Activated CD4-positive, alpha-beta T cell treated with anti-CD3 and anti-CD28 coated beads, Interleukin-2, Interleukin-4, amounts not matched to agents 100 ng/mL and 50 ng/mL, durations not matched to agents 16 hours and 8 hours (primary cell): ENCODE results near the gene PLEKHA6.

Source experiments
- DNase-seq: peaks from one replicate; pipeline ENCODE4 v3.0.0-alpha.2; 2020; ENCODE audit warnings: low spot score

Gene PLEKHA6

GRCh38 chr1:204354579-204354978 is 5.2 kb downstream of the PLEKHA6 start:
- no peak for DNase-seq

DNA sequence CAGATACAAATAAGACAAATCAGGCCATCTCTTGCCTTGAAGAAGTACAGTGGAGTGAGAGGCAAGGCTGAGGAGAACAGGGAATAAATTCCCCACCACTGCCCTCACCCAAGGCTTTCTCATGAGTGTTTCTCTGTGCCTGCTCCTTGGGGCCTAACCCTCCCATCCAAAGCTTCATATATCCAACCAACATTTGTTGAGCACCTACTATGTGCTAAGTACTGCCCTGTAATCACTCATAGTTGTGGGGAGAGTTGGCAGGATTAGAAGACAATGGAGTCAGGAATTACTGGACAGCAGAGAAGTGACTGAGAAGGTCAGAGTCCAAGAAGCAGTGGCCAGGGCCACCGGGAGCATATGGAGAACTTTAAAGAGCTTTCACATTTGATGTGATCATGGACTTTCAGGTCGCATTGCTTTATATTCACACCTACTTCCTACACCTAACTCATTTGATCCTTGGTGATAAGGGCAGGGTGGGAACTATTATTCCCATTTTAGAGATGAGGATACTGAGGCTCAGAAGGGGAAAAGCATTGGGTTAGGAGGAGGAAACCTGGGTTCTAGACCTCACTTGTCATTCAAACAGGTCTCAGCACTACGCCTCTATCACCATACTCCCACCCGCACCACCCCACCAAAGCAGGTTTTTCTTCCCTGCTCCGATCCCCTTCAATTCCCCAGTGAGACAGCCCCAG is 6.4 kb downstream of the PLEKHA6 start:
- no peak for DNase-seq

GRCh38 chr1:204350857-204351573 is 8.7 kb downstream of the PLEKHA6 start:
- DNase-seq, result no peak

- DNase-seq, result no peak
Measured at GRCh38 chr1:204350312-204350711, 9.4 kb downstream of the PLEKHA6 start.

DNA sequence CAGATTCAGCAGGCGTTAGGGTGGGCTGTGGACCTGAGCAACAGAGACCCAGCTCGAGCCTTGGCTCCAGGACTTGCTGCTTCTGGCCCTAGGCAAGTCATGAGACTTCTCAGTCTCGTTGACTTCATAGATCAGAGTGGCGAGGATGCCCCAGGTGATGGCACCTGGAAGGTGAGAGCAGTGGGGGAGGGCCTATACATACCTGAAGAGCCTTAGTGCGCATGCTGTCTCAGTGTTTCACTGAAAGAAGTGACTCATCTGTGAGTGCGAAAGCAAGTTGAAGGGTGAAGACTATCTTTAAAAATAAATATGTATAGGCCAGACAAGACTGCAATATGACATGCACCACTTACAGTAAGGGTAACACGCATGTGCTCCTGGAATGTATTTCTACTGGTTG is 10.1 kb downstream of the PLEKHA6 start:
- no peak for DNase-seq

DNA sequence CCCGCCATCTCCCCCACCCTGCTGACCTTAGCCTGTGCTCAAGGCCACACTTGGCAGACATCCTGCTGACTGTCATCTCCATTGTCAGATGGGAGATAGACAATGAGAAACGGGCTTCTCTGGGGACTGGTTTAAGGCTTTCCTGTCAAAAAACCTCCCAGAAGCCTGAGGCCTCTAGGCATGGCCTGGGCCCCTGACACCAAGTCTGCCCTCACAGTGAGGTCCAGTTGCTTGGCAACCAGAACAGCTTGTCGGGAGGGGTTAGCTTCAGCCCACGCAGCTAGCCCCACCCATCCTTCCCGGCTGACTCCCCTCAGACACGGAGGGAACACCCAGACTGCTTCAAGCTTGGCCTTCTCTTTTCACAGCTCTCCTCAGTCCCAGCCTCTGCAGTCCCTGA is 11.0 kb downstream of the PLEKHA6 start:
- DNase-seq, result no peak

GRCh38 chr1:204348242-204348641 is 11.5 kb downstream of the PLEKHA6 start:
- no peak for DNase-seq

DNA sequence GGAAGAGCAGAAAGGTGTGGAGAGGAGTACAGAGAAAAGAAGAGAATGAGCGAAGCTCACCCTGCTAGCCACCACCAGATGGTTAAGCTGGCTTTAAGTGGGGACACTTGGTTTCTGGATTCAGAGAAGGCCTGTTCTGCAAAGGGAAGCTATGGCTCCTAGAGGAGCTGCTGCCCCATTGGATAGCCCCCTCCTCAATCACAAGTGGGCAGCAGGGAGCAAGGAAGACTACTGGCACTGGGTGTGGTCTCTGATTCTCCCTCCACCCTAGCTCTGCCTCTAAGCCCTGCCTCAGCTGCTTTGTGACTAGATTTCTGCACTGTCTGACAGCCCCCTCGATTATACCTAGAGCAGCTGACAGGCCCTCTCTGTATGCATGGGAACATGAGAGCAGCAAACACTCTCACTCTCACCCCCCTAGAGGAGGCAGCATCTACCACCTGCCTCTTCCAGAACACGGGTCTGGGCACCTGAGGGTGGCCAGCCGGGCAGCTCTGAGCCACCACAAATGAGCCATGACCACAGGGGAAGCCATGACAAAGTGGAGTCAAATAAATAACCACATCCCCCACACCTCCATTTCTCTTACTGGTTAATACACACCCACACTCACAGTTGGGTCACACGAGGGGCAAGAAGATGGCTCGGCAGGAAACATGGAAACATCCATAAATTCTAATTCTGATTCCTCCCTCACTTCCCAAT is 13.6 kb downstream of the PLEKHA6 start:
- no peak for DNase-seq

- DNase-seq, result no peak
Measured at GRCh38 chr1:204345438-204345841, 14.3 kb downstream of the PLEKHA6 start.

GRCh38 chr1:204344665-204345355 is 14.9 kb downstream of the PLEKHA6 start:
- no peak for DNase-seq

GRCh38 chr1:204343802-204344201 is 15.9 kb downstream of the PLEKHA6 start:
- no peak for DNase-seq

DNA sequence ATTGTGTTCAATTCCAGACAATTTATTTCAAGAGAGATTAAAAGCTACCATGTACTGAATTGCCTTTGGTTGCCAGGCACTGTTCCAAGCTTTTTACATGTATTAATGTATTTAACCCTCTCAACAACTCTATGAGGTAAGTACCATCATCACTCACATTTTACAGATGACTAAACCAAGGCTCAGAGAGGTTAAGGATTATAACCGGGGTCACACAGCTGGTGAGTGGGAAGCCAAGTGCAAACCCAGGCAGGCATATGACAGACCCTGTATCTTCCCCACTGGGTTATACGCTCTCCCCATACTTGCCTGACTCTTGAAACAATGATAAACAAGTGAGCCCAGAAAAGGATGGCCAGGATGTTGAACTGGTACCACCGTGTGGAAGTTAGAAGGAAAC is 16.5 kb downstream of the PLEKHA6 start:
- DNase-seq, result no peak

GRCh38 chr1:204342310-204342709 is 17.4 kb downstream of the PLEKHA6 start:
- no peak for DNase-seq

GRCh38 chr1:204341380-204341779 is 18.3 kb downstream of the PLEKHA6 start:
- no peak for DNase-seq

DNA sequence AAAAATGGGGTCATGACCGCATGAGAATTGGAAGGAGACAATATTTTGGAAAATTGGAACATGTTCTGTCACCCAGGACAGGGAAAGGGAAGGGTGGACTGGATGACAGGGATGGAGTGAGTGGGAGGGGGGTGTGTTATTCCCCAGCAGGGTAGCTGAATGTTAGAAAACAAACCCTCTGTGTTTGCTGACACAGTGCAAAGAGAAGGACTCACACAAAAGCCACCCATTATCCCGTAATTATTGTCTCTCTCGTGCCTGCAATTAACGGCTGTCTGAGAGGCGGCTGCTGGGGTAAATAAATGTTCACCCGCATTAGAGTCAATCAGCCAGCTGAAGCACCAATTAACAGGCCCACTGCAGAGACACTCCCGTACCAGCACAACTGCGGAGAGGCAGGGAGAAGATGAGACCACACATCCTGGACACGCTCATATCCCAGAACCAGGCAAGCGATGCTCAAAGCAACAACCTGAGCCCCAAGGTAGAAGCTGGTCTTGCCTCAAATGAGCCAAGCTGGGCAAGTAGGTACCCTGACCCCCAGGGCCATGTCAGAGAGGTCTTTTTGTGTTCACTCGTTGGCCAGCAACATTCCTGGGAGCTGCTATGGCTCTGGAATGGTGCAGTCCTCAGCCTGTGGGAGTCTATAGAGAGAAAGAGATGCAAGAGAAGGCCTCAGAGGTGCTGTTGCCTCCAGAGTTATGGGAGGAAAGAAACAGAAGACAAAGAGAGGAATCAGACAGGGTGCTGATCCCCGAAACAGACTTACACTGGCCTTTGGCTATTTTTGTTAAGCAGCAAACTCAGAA is 19.4 kb downstream of the PLEKHA6 start:
- no peak for DNase-seq

- no peak for DNase-seq
Measured at GRCh38 chr1:204339541-204339940, 20.2 kb downstream of the PLEKHA6 start.

DNA sequence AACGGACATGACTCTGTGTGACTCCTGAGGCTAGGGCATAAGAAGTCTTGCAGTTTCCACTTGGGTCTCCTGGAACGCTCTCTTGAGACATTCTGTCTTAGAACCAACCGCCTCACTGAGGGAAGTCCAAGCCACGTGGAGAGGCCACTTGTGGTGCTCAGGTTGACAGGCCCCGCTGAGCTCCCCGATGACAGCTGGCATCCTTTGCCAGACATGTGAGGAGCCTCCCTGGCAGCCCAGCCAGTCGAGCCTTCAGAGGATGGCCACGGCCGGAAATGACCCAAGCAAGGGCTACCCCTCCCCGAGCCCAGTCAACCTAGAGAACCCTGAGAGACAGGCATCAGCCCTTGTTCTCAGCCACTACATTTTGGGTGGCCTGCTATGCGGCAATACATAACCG is 20.7 kb downstream of the PLEKHA6 start:
- DNase-seq, result no peak

DNA sequence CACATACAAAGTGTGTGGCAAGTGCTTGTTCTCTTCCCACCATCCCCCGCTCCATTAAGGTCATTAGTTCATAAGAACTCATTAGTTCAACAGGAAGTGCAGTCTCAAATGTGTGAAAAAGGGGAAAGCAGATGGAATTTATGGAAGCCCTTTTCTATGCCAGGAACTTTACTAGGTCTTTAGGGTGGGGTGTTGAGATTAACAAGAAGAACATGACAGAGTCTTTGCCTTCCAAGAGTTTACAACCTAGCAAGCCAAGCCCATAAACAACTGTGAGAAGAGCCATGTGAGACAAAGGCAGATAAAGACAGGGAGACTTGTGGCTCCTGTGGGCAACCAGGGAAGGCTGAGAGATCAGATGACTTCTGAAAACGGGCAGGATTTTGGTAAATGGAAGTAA is 21.4 kb downstream of the PLEKHA6 start:
- no peak for DNase-seq

DNA sequence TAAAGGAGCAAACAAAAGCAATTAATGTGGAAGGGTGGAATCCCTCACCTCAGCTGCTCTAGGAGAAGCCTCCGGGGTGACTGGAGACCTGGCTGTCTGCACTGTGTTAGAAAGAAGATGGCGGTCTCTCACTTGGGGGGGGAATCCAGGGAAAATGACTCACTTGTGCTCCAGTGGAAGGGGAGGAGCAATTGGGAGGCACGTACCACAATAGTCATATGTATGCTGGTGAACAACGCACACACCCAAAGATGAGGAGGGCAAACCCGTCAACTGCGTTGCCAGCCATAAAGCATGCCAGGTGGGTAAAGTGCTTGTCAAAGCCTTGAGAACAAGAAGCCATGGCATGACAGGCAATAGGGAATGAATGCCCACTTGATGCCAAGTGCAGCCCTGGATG is 22.1 kb downstream of the PLEKHA6 start:
- no peak for DNase-seq

DNA sequence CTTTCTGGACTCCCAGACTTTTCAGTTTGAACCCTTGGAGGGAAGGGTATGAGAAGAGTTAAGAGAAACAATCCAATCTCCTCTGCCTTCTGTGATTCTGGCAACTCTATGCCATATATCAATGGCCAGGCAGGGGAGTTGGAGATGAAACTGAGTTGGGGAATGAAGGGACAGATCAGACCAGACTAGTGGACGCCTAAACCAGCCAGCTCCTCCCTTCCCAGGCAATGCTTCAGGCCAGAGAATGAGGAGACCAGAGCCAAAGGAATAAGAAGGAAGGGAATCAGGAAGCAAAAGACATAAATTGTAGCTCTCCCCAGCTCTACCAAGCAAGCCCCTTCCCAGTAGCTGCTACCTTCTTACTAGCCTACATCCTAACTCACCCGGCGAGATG is 22.7 kb downstream of the PLEKHA6 start:
- DNase-seq, result no peak

- DNase-seq, result no peak
Measured at GRCh38 chr1:204336421-204337035, 23.2 kb downstream of the PLEKHA6 start.
